ENCODE results near the gene IFT88. TPM values are rescaled to one million over a fixed set of nuclear protein-coding genes. Genes with fewer than 3 reads are reported as not detected.

The IFT88 gene
- total RNA-seq, 2 experiments from 2014 or later: 9.0 to 9.5 TPM

- H3K4me1 Mint-ChIP-seq (ENCODE audit: low read depth): peaks cover 19% of the 10 kb centered on the region
- intact Hi-C loops (cut with DNase I, micrococcal nuclease): loop anchor here (2.0 to 10.0 kb wide), 5 partner anchors 41 to 727 kb away; partner anchors contain the start of gene CRYL1 (in 1 of the 2)
- Histone ChIP-seq H3K36me3 (ENCODE audit: insufficient read depth, low read length) (no peaks in the 10 kb centered on the region), H3K27me3 (ENCODE audit: control insufficient read depth in 1 of 2, insufficient read depth in 2 of 2, low read length in 2 of 2) (no peaks in the 10 kb centered on the region), H3K27ac (ENCODE audit: low read depth in 1 of 2, low read length in 2 of 2) (peak overlapping the region in 1 of 2 donors; percentile 4), H3K4me1 (ENCODE audit: insufficient read depth, low read length) (peaks cover 15% of the 10 kb centered on the region), H3K4me3 (ENCODE audit: low read length) (peak overlapping the region; percentile 69), H3K9me3 (ENCODE audit: control insufficient read depth in 1 of 2, insufficient read depth in 1 of 2, low read length in 2 of 2) (peaks cover 7% of the 10 kb centered on the region in 2 experiments)
- DNase-seq (no peak), ATAC-seq (ENCODE audit: poor library complexity) (no peak)
- peak overlapping the region; percentile 82 for H3K27ac Mint-ChIP-seq
- H3K9me3 Mint-ChIP-seq: peaks cover 6% of the 10 kb centered on the region
- ChIA-PET POLR2A (interaction anchor here (0.6 to 1.5 kb wide), 6 partner anchors 29 to 825 kb away, joined by 3 to 8 read pairs (median 4); partner anchors contain the start of gene CRYL1), CTCF (interaction anchor here (0.7 kb wide), 1 partner anchor 149 kb away, joined by 3 read pairs; no protein-coding TSS in a partner anchor)
- no peak for TF ChIP-seq CTCF (IDR thresholded peaks at IDR 0.05)
- peaks cover 34% of the 10 kb centered on the region for H3K36me3 Mint-ChIP-seq (ENCODE audit: low read depth)
- peak overlapping the region; percentile 96 for H3K4me3 Mint-ChIP-seq
- H3K27me3 Mint-ChIP-seq: no peaks in the 10 kb centered on the region
These were observed 1.0 kb downstream of the IFT88 start for GRCh38 chr13:20567881-20568528.

DNA sequence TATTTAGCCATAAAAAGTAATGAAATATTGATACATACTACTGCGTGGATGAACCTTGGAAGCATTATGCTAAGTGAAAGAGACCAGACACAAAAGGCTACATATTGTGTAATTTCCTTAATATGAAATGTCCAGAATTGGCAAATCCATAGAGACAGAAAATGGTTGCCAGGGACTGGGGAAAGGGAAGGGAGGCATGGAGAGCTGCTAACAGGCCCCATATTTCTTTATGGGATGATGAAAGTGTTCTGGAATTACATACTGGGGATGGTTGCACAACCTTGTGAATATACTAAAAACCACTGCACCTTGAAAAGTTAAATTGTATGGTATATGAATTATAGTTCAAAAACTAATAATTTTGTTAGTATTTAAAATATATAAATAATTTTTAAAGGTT is 3.6 kb downstream of the IFT88 start:
- no peaks in the 10 kb centered on the region for H3K36me3 ChIP-seq (ENCODE audit: insufficient read depth, low read length)
- Mint-ChIP-seq H3K4me3 (no peak overlapping the region), H3K4me1 (ENCODE audit: low read depth) (peaks cover 23% of the 10 kb centered on the region), H3K27me3 (no peaks in the 10 kb centered on the region), H3K36me3 (ENCODE audit: low read depth) (peaks cover 49% of the 10 kb centered on the region), H3K27ac (no peak overlapping the region), H3K9me3 (peaks cover 2% of the 10 kb centered on the region)
- H3K27me3 ChIP-seq (ENCODE audit: control insufficient read depth in 1 of 2, insufficient read depth in 2 of 2, low read length in 2 of 2): no peaks in the 10 kb centered on the region
- H3K9me3 ChIP-seq (ENCODE audit: control insufficient read depth in 1 of 2, insufficient read depth in 1 of 2, low read length in 2 of 2): peaks cover 0 to 1% of the 10 kb centered on the region in 2 experiments
- intact Hi-C loops (cut with DNase I, micrococcal nuclease): no loop called here
- H3K4me3 ChIP-seq (ENCODE audit: low read length): no peak overlapping the region
- no peak for TF ChIP-seq CTCF (IDR thresholded peaks at IDR 0.05)
- no peak for ATAC-seq (ENCODE audit: poor library complexity)
- H3K4me1 ChIP-seq (ENCODE audit: insufficient read depth, low read length): peaks cover 15% of the 10 kb centered on the region
- ChIA-PET CTCF (no interaction called here), POLR2A (no interaction called here)
- DNase-seq: no peak
- no peak overlapping the region for H3K27ac ChIP-seq (ENCODE audit: low read depth in 1 of 2, low read length in 2 of 2)

DNA sequence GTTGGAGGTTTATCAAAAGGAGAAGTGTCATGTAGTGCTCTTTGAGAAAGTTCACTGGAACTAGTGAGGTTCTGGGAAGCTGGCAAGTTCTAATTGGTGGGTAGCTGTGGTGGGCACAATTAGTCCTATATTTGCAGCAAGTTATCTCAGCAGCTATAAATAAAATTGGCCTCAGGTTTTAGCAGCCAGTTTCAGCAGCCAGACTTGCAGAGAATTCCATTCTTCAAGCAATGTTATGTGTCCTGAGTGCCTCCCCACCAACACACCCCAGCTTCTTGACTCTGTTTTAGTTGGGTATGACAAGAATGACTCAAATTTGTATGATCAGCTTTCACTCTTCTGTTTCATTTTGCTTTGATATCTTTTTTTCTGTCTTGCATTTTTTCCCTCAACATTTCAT is 4.7 kb downstream of the IFT88 start:
- Histone ChIP-seq H3K4me1 (ENCODE audit: insufficient read depth, low read length) (peaks cover 8% of the 10 kb centered on the region), H3K9me3 (ENCODE audit: control insufficient read depth in 1 of 2, insufficient read depth in 1 of 2, low read length in 2 of 2) (no peaks in the 10 kb centered on the region), H3K27ac (ENCODE audit: low read depth in 1 of 2, low read length in 2 of 2) (no peak overlapping the region), H3K27me3 (ENCODE audit: control insufficient read depth in 1 of 2, insufficient read depth in 2 of 2, low read length in 2 of 2) (no peaks in the 10 kb centered on the region), H3K4me3 (ENCODE audit: low read length) (no peak overlapping the region), H3K36me3 (ENCODE audit: insufficient read depth, low read length) (no peaks in the 10 kb centered on the region)
- H3K4me1 Mint-ChIP-seq (ENCODE audit: low read depth): peaks cover 16% of the 10 kb centered on the region
- H3K4me3 Mint-ChIP-seq: no peak overlapping the region
- peaks cover 56% of the 10 kb centered on the region for H3K36me3 Mint-ChIP-seq (ENCODE audit: low read depth)
- no peaks in the 10 kb centered on the region for H3K27me3 Mint-ChIP-seq
- ChIA-PET CTCF (no interaction called here), POLR2A (interaction anchor here (0.6 kb wide), 1 partner anchor 324 kb away, joined by 3 read pairs; no protein-coding TSS in a partner anchor)
- H3K9me3 Mint-ChIP-seq: peaks cover 7% of the 10 kb centered on the region
- no peak overlapping the region for H3K27ac Mint-ChIP-seq
- DNase-seq: no peak
- ATAC-seq (ENCODE audit: poor library complexity): no peak
- intact Hi-C loops (cut with DNase I, micrococcal nuclease): no loop called here
- TF ChIP-seq CTCF (IDR thresholded peaks at IDR 0.05): no peak

Measured in CD4-positive, alpha-beta T cell (primary cell).